Measurements from ENCODE around the gene CTNNA2. TPM values are rescaled to one million over a fixed set of nuclear protein-coding genes. Genes with fewer than 3 reads are reported as not detected.

Gene CTNNA2
- total RNA-seq, 1 experiment from 2014 or later, result 0.54 TPM

GRCh38 chr2:80078290-80079036 lies 565.6 kb downstream of the CTNNA2 start:
- H3K27ac ChIP-seq (ENCODE audit: low read length), result no peak overlapping the region
- no peak for ATAC-seq
- TF ChIP-seq CTCF (IDR thresholded peaks at IDR 0.05) (no peak), POLR2AphosphoS5 (IDR thresholded peaks at IDR 0.05; ENCODE audit: low read depth, low read length) (no peak)
- in situ Hi-C loops (cut with HindIII; ENCODE audit: low pct_unique_long_range_greater_than_20kb, low sequenced_read_pairs) (no loop called here), intact Hi-C loops (cut with micrococcal nuclease; ENCODE audit: unreplicated experiment) (loop anchor here (5.0 kb wide), 1 partner anchor 1024 kb away; no protein-coding TSS in a partner anchor)
- no TSS peak for BruUV-seq (replicated peaks)
- no peaks in the 10 kb centered on the region for H3K4me1 ChIP-seq (ENCODE audit: control insufficient read depth, insufficient read depth, low read length)
- H3K36me3 ChIP-seq (ENCODE audit: control insufficient read depth, insufficient read depth, low read length), result no peaks in the 10 kb centered on the region
- no peak for DNase-seq (ENCODE audit: low read depth, low spot score)
- H3K4me3 ChIP-seq (ENCODE audit: low read depth in 2 of 2, low read length in 2 of 2), result no peak overlapping the region
- ChIA-PET CTCF (no interaction called here), POLR2A (no interaction called here)
- no peaks in the 10 kb centered on the region; the same call in 1 of the 2 replicates for H3K27me3 ChIP-seq (ENCODE audit: control insufficient read depth, insufficient read depth, low read length)
- H3K9me3 ChIP-seq (ENCODE audit: control insufficient read depth, insufficient read depth, low read depth, low read length), result no peaks in the 10 kb centered on the region

DNA sequence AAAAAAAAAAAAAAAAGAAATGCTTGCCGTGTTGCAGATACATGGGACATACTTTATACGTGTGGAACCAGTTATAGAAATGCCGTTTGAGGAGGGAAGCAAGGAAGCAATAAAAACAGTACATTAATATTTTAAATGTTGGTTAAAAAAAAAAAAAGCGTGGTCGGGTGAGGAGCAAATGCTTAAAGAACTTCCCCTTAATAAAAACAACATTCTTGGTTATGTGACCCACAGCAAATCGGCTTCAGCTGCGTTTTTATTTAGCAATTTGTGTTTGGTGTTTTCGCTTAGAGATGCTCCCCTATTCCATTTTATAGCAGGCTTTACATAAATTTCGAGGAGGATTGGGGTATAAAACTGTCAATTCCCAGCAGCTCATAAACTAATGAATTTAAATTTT lies 568.1 kb downstream of the CTNNA2 start:
- ATAC-seq, result no peak

More for the DNA sequence above, 568.1 kb downstream of the CTNNA2 start:
- Histone ChIP-seq H3K27ac (ENCODE audit: low read length) (no peak overlapping the region), H3K4me3 (ENCODE audit: low read depth in 2 of 2, low read length in 2 of 2) (no peak overlapping the region), H3K9me3 (ENCODE audit: control insufficient read depth, insufficient read depth, low read depth, low read length) (no peaks in the 10 kb centered on the region), H3K27me3 (ENCODE audit: control insufficient read depth, insufficient read depth, low read length) (no peaks in the 10 kb centered on the region; the same call in 1 of the 2 replicates), H3K36me3 (ENCODE audit: control insufficient read depth, insufficient read depth, low read length) (no peaks in the 10 kb centered on the region), H3K4me1 (ENCODE audit: control insufficient read depth, insufficient read depth, low read length) (no peaks in the 10 kb centered on the region)
- POLR2A ChIA-PET, result no interaction called here
- intact Hi-C loops (cut with micrococcal nuclease; ENCODE audit: unreplicated experiment) (no loop called here), in situ Hi-C loops (cut with HindIII; ENCODE audit: low pct_unique_long_range_greater_than_20kb, low sequenced_read_pairs) (no loop called here)
- no TSS peak for BruUV-seq (replicated peaks)
- no peak for DNase-seq (ENCODE audit: low read depth, low spot score)
- no peak for TF ChIP-seq CTCF (IDR thresholded peaks at IDR 0.05)
- TF ChIP-seq, protein P1, sequence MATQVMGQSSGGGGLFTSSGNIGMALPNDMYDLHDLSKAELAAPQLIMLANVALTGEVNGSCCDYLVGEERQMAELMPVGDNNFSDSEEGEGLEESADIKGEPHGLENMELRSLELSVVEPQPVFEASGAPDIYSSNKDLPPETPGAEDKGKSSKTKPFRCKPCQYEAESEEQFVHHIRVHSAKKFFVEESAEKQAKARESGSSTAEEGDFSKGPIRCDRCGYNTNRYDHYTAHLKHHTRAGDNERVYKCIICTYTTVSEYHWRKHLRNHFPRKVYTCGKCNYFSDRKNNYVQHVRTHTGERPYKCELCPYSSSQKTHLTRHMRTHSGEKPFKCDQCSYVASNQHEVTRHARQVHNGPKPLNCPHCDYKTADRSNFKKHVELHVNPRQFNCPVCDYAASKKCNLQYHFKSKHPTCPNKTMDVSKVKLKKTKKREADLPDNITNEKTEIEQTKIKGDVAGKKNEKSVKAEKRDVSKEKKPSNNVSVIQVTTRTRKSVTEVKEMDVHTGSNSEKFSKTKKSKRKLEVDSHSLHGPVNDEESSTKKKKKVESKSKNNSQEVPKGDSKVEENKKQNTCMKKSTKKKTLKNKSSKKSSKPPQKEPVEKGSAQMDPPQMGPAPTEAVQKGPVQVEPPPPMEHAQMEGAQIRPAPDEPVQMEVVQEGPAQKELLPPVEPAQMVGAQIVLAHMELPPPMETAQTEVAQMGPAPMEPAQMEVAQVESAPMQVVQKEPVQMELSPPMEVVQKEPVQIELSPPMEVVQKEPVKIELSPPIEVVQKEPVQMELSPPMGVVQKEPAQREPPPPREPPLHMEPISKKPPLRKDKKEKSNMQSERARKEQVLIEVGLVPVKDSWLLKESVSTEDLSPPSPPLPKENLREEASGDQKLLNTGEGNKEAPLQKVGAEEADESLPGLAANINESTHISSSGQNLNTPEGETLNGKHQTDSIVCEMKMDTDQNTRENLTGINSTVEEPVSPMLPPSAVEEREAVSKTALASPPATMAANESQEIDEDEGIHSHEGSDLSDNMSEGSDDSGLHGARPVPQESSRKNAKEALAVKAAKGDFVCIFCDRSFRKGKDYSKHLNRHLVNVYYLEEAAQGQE (IDR thresholded peaks at IDR 0.05; ENCODE audit: insufficient read depth in 1 of 2, low read depth in 2 of 2, low read length in 1 of 2), result no peak
- TF ChIP-seq POLR2AphosphoS5 (IDR thresholded peaks at IDR 0.05; ENCODE audit: low read depth, low read length), result no peak
- TF ChIP-seq TCF7L2 (IDR thresholded peaks at IDR 0.05; ENCODE audit: low read depth, low read length), result no peak
- no peak for TF ChIP-seq SIN3A (IDR thresholded peaks at IDR 0.05; ENCODE audit: borderline replicate concordance, insufficient read depth, low read depth, low read length)
- CTCF ChIA-PET, result no interaction called here

Measured in Panc1 (cell line).